ENCODE data around the gene TSPEAR.

Gene TSPEAR

DNA sequence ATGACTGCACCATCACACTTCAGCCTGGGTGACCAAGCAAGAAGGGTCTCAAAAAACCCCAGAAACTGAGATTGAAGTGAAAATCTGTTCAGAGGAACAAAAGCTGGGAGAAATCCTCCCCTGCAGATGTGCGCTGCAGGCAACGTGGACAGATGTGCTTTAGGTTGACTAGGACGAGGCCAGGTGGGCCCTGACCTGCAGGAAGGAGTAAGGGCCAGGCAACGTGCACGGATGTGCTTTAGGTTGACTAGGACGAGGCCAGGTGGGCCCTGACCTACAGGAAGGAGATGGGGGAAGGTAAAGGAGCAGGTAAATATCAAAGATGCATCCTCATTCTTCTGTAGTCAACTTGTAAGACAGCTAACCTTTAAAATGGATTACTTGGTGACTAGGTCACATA, 26.9 kb downstream of the TSPEAR start:
- Histone ChIP-seq H3K27ac (ENCODE audit: low read depth, low read length) (no peak overlapping the region), H3K9ac (ENCODE audit: low read length) (no peak overlapping the region), H3K27me3 (ENCODE audit: low read length) (no peaks in the 10 kb centered on the region), H3F3A (ENCODE audit: insufficient read depth) (no peaks in the 10 kb centered on the region), H2AFZ (ENCODE audit: low read depth, low read length, severe bottlenecking) (no peak overlapping the region), H3K4me3 (ENCODE audit: insufficient read depth, low read length, poor library complexity, severe bottlenecking) (no peak overlapping the region), H4K20me1 (ENCODE audit: low read depth, low read length) (no peaks in the 10 kb centered on the region), H3K9me2 (replicated peaks; ENCODE audit: insufficient read depth, low read length) (no peaks in the 10 kb centered on the region), H3K36me3 (ENCODE audit: low read length) (no peaks in the 10 kb centered on the region), H3K79me2 (ENCODE audit: insufficient read depth, low read length) (no peaks in the 10 kb centered on the region), H3K9me3 (ENCODE audit: insufficient read depth, low read length) (no peaks in the 10 kb centered on the region), H3K4me2 (ENCODE audit: low read depth, low read length, poor library complexity, severe bottlenecking) (no peak overlapping the region)
- no peak for TF ChIP-seq EZH2phosphoT487 (conservative IDR thresholded peaks at IDR 0.05; ENCODE audit: low read length)
- TF ChIP-seq, protein P1, sequence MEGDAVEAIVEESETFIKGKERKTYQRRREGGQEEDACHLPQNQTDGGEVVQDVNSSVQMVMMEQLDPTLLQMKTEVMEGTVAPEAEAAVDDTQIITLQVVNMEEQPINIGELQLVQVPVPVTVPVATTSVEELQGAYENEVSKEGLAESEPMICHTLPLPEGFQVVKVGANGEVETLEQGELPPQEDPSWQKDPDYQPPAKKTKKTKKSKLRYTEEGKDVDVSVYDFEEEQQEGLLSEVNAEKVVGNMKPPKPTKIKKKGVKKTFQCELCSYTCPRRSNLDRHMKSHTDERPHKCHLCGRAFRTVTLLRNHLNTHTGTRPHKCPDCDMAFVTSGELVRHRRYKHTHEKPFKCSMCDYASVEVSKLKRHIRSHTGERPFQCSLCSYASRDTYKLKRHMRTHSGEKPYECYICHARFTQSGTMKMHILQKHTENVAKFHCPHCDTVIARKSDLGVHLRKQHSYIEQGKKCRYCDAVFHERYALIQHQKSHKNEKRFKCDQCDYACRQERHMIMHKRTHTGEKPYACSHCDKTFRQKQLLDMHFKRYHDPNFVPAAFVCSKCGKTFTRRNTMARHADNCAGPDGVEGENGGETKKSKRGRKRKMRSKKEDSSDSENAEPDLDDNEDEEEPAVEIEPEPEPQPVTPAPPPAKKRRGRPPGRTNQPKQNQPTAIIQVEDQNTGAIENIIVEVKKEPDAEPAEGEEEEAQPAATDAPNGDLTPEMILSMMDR (IDR thresholded peaks at IDR 0.05; ENCODE audit: insufficient read depth, low read length, poor library complexity, severe bottlenecking): no peak

GRCh38 chr21:44684077-44684476, 27.3 kb downstream of the TSPEAR start:
- H3K79me2 ChIP-seq (ENCODE audit: insufficient read depth, low read length): no peaks in the 10 kb centered on the region
- H3K9me2 ChIP-seq (replicated peaks; ENCODE audit: insufficient read depth, low read length): no peaks in the 10 kb centered on the region
- H3F3A ChIP-seq (ENCODE audit: insufficient read depth): no peaks in the 10 kb centered on the region
- no peak for TF ChIP-seq EZH2phosphoT487 (conservative IDR thresholded peaks at IDR 0.05; ENCODE audit: low read length)
- TF ChIP-seq, protein P1 (IDR thresholded peaks at IDR 0.05; ENCODE audit: insufficient read depth, low read length, poor library complexity, severe bottlenecking): no peak
- H3K27ac ChIP-seq (ENCODE audit: low read depth, low read length): no peak overlapping the region
- no peaks in the 10 kb centered on the region for H3K27me3 ChIP-seq (ENCODE audit: low read length)
- no peak overlapping the region for H2AFZ ChIP-seq (ENCODE audit: low read depth, low read length, severe bottlenecking)
- H3K36me3 ChIP-seq (ENCODE audit: low read length): no peaks in the 10 kb centered on the region
- no peaks in the 10 kb centered on the region for H4K20me1 ChIP-seq (ENCODE audit: low read depth, low read length)
- H3K9me3 ChIP-seq (ENCODE audit: insufficient read depth, low read length): no peaks in the 10 kb centered on the region
- H3K4me2 ChIP-seq (ENCODE audit: low read depth, low read length, poor library complexity, severe bottlenecking): no peak overlapping the region
- no peak overlapping the region for H3K9ac ChIP-seq (ENCODE audit: low read length)
- no peak overlapping the region for H3K4me3 ChIP-seq (ENCODE audit: insufficient read depth, low read length, poor library complexity, severe bottlenecking)

GRCh38 chr21:44682580-44683151, 28.7 kb downstream of the TSPEAR start:
- Histone ChIP-seq H3K4me2 (ENCODE audit: low read depth, low read length, poor library complexity, severe bottlenecking) (no peak overlapping the region), H4K20me1 (ENCODE audit: low read depth, low read length) (no peaks in the 10 kb centered on the region), H3F3A (ENCODE audit: insufficient read depth) (no peaks in the 10 kb centered on the region), H3K27ac (ENCODE audit: low read depth, low read length) (no peak overlapping the region), H3K4me3 (ENCODE audit: insufficient read depth, low read length, poor library complexity, severe bottlenecking) (no peak overlapping the region), H3K79me2 (ENCODE audit: insufficient read depth, low read length) (no peaks in the 10 kb centered on the region), H3K9me3 (ENCODE audit: insufficient read depth, low read length) (no peaks in the 10 kb centered on the region), H3K9ac (ENCODE audit: low read length) (no peak overlapping the region), H3K36me3 (ENCODE audit: low read length) (no peaks in the 10 kb centered on the region), H3K9me2 (replicated peaks; ENCODE audit: insufficient read depth, low read length) (no peaks in the 10 kb centered on the region), H2AFZ (ENCODE audit: low read depth, low read length, severe bottlenecking) (no peak overlapping the region), H3K27me3 (ENCODE audit: low read length) (no peaks in the 10 kb centered on the region)
- TF ChIP-seq EZH2phosphoT487 (conservative IDR thresholded peaks at IDR 0.05; ENCODE audit: low read length): no peak
- TF ChIP-seq, protein P1 (IDR thresholded peaks at IDR 0.05; ENCODE audit: insufficient read depth, low read length, poor library complexity, severe bottlenecking): no peak

Measured in SU-DHL-6 (cell line).